SK-N-DZ (cell line): ENCODE data around the gene CENPP.

Experiments used
- DNase-seq: peaks from one replicate; pipeline ENCODE4 v3.0.0-alpha.2; 2015; ENCODE audit warnings: low spot score

CENPP gene

DNA sequence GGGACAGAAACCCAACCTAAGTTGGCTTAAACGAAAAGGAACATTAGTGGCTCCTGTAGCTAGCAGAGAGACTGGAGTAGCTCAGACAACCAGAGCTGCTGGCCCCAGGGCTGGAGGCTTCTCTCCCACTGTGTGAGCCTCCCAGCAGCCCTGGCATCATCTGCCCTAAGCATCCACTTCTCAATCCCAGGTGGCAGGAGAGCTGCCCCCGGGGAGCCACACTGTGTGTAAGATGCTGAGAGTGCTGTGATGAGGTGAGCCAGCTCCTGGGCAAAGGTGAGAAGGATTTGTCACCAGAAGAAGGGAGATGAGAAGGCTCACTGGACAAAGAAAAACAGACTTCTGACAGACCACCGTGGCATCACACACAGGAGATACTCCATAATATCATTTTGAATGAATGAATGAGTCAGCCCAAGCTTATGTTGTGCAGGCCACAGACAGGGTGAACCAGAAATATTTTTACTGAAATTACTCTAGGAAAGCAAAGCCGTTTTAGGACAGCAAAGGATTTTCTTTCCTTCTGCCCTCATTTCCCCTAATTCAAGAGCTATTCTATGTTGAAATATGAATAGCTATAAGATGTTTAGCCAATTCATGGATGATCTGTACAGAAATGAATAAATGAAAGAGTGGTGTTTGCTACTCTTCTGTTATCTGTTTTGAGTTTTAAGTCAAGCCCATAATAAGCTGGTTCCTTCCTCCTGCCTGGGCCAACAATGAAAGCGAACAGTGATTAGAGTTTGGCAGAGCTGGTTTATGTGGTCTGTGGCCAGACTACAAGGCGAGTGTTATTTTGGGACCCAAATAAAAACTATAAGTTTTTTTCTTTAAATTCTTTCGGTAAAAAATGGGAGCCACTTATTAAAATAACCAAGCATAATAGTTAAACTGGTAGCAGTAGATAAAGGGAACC lies 267.5 kb downstream of the CENPP start:
- DNase-seq: no peak

GRCh38 chr9:92595075-92595474 lies 269.3 kb downstream of the CENPP start:
- DNase-seq: peak; percentile 20

GRCh38 chr9:92595930-92596329 lies 270.2 kb downstream of the CENPP start:
- no peak for DNase-seq

DNA sequence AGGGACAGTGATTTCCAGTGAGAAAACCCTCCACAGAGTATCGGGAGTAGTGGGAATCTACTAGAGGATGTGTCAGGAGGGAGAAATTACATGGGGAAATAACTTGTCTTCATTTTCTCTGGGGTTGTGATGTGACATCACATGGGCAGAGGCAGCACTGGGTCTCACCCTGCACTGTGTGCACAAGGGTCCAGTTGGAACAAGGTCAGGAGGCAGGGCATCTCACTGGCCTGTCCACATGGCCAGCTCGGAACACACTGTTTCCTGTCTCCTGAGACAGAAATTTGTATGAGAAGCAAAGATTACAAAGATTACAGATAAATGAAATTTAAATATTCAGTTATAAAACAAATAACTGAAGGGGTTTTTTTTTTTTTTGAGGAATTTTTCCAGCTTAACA lies 272.6 kb downstream of the CENPP start:
- no peak for DNase-seq

- DNase-seq: no peak
Observed at GRCh38 chr9:92599938-92600461, 274.2 kb downstream of the CENPP start.

DNA sequence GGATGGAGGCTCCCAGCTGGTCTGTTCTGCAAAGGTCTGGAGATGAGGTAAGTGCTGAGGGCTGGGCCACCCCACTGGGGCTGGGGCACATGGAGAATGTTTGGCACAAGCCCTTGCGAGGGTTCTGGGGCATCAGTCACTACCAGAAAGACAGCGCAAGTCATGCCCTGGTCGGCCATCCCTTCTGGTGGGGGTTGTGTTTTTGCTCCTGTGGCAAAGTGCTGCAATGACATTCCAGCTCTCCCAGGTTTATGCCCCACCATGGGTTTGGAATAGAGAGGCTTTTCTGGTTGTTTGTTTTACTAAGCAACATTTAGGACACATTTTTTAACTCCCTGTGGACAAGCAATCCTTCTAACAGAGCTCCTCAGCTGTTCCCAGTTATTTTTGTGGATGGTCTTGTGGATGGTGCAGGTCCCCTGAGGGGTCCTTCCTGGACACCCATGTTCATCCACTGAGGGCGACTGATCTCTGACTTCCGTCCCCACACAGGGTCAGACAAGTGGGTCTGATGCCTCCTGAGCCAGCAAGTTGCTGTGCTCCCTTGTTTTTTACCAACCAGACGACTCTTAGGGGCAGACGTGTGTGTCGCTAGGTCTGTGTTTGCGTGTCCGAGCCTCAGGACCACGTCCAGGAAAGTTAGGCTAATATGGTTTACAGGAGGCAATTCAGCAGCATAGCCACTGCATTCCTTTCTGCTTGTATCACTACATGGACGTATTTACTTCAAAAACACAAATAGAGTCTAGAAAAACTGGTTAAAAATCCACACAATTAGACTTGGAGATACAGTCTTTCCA lies 274.9 kb downstream of the CENPP start:
- no peak for DNase-seq

DNA sequence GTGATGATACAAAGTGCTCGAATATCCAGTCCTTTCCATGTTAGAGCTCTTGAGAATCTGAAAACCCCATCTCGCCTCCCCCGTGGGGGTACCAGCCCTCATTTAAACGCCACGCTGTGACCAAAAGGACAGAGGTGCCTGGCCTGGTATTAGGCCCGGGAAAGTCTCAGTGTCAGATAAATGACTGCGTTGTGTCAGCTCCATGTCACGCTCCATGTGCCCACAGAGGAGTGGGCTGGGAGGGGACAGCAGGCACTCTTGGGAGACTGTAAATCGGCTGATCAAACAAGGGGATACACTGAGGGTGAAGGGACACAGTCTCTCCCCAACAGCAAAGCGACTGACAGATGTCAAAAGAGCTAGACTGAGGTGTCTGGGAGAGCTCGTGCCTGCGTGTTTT lies 275.7 kb downstream of the CENPP start:
- no peak for DNase-seq

DNA sequence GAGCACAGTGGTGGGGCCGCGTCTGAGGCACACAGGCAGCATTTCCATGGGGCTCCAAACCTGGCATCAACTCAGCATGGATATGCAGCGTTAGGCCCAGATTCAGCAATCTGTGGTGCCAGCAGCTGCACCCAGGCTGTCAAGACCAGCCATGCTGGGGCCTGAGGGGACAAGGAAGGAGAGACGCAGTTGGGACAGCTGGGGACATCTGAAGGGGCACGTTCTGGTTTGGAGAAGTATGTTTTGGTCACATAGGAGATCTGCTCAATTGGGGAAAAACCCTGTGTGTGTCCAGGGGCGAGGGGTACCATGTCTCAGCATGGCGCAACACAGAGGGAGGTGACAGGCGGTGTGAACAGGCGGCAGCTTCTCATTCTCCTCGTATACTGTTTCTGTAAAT lies 276.7 kb downstream of the CENPP start:
- no peak for DNase-seq

DNA sequence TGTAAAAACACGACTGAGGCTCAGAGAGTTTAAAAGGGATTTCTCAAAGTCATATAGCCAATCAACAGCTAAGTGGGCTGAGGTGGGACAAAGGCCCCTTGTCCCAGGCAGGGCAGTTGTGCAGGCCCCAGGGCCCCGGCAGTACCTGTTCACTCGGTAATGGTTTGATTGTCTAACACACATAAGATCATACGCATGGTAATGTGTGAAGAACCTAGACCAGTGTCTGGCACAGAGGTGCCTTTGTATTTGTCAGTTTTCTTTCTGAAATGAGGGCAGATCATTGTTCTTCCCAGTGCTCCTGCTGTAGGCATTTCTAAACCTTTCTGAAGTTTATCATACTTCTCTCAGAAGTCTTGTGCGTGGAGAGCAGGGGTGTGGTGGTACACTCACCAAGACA lies 277.3 kb downstream of the CENPP start:
- no peak for DNase-seq

DNA sequence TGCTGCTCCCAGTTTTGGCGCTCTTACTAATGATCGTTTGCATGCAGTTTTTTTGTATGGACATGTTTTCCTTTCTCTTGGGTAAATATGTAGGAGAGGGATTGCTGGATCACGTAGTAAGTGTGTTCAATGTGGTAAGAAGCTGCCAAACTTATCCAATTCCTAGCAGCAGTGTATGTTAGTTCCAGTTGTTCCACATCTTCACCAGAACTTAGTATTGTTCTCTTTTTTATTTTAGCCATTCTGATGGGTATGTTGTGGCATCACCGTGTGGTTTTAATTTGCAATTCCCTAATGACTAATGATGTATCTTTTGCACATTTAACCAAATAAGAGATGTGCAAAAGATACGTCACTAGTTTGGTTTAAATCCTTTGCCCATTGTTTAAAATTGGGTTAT lies 278.2 kb downstream of the CENPP start:
- no peak for DNase-seq

GRCh38 chr9:92605224-92605623 lies 279.5 kb downstream of the CENPP start:
- DNase-seq: no peak

- no peak for DNase-seq
Observed at GRCh38 chr9:92607088-92607487, 281.3 kb downstream of the CENPP start.

GRCh38 chr9:92607773-92608172 lies 282.0 kb downstream of the CENPP start:
- DNase-seq: no peak

DNA sequence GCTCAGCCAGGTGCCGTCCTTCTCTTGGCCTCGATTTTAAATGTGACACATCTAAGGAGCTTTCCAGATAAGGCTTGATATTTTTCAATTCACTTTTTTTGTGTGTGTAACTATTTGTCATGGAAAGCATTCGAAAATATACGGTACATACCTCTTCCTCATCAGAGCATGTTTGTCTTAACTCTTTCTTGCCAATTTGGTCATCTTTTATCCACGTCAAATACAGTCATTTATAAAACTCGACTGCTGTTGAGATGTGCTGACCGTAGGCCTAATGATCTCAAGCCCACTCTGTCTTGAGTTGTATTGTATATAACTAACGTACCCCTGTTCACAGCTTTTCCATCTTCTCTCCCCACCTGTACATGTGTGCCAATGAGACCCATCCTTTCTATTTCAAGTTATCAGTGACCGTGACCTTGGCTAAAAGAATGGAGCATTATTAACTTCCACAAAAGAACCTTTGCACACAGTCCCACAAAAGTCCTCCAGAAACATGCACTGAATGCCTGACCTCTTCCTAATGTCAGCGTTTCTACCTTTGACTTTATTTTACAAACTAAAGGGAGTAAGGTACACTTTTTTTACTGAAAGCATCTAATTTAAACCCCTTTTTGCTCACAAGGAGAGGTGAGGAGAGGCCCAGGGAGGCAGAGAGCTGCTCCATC lies 282.6 kb downstream of the CENPP start:
- DNase-seq: no peak

GRCh38 chr9:92608909-92609445 lies 283.2 kb downstream of the CENPP start:
- DNase-seq: no peak

DNA sequence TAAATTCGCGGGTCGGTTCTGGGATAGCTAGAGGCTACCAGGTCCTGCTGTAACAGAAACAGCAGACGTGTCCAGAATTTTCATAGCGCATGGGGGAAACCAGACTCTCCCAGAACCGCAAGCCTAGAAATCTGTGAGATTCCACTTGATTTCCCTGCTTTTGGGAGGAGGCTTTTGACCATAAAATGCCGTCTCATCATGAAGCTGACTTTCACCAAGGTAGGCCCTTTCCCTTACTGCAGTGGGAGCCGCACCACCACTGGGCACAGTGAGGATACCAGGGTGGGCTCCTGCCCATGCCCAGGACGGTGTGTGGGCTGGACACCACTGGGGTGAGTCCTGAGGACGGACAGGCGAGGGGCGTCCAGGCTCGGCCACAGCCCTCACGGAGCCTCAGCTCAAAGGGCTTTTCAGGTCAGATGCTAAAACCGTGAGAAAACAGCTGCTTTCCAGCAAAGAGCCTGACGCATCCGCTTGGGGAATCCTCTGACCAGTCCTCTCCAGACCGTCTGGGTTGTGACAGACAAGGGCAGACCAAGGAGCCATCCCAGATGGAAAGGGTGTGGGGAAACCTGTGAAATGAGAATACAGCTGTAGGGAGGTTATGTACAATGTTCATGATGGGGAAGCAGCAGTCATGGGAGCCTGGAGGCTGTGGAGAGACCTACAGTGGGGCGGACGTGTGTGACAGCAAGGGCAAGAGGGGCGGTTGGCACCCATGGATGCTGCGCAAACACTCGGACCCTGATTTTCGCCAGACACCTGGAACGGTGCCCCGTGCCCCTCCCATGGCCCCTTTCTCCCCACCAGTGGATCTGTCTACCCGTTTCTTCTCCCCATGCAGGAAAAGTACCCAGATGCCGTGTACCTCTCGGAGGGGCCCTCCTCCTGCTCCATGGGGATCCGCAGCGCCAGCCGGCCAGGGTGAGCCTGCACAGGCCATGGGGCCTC lies 285.0 kb downstream of the CENPP start:
- no peak for DNase-seq

GRCh38 chr9:92611621-92612285 lies 286.0 kb downstream of the CENPP start:
- DNase-seq: no peak

DNA sequence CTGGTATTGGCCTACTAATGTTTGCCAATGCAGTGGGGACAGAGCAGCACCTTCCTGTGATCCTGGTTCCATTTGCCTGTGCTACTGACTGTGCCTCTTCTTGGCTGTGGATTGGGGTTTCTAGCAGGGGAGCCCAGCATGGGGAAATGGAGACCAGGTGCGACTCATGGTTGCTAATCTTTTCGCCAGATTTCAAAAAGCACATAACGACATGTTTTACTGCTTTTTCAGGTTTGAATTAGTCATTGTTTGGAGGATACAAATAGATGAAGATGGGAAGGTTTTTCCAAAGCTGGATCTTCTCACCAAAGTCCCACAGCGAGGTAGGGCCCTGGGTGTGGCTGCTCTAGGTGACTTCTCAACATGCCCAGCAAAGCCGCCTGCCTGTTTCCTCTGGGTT lies 286.5 kb downstream of the CENPP start:
- no peak for DNase-seq

DNA sequence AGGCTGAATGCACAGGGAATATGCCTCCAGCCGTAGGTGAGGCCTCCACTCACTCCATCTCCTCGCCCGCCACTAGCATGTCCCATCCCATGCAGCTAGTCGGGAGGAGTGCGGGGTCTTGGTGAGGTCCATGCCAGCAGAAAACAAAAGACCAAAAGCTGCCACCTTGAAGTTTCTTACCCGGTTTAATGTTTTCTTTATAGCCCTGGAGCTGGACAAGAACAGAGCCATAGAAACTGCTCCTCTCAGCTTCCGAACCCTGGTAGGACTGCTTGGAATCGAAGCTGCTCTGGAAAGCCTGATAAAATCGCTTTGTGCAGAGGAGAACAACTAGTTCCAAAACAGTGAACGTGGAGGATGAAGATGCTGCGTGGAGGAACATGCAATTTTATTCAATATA lies 287.1 kb downstream of the CENPP start:
- DNase-seq: no peak
